AG09309 (cell line): ENCODE results near the gene ZNF135.
A peak's percentile ranks its signal among the peaks of the same experiment; 100 is the strongest.

Experiments used
- DNase-seq: peaks from one replicate; pipeline ENCODE4 v3.0.0-alpha.2; 2010; ENCODE audit warnings: low read depth
- H3K4me3 ChIP-seq: 2 replicates; pipeline ENCODE4 v1.5.1; 2011; ENCODE audit warnings: mild to moderate bottlenecking, low read depth, low read length, moderate library complexity; ENCODE audit not compliant: control insufficient read depth
- CTCF ChIP-seq: IDR thresholded peaks from 2 replicates; pipeline ENCODE4 v1.5.1; 2011; ENCODE audit warnings: mild to moderate bottlenecking, low read depth, low read length, inconsistent platforms; ENCODE audit not compliant: insufficient read depth, control insufficient read depth; ENCODE audit errors: missing control alignments

ZNF135 gene

GRCh38 chr19:58056261-58056660, 2.8 kb upstream of the ZNF135 start:
- DNase-seq, result no peak
- TF ChIP-seq CTCF, result no peak
- H3K4me3 ChIP-seq, result no peak overlapping the region

- no peak for TF ChIP-seq CTCF
- DNase-seq, result no peak
- no peak overlapping the region for H3K4me3 ChIP-seq
Observed at GRCh38 chr19:58056861-58057260, 2.2 kb upstream of the ZNF135 start.

GRCh38 chr19:58058467-58058866, 615 bp upstream of the ZNF135 start:
- no peak for DNase-seq
- no peak overlapping the region for H3K4me3 ChIP-seq
- no peak for TF ChIP-seq CTCF

GRCh38 chr19:58059671-58060078, 593 bp downstream of the ZNF135 start:
- peak overlapping the region; percentile 56 for H3K4me3 ChIP-seq
- DNase-seq, result no peak
- no peak for TF ChIP-seq CTCF

GRCh38 chr19:58060231-58060630, 1.1 kb downstream of the ZNF135 start:
- H3K4me3 ChIP-seq, result no peak overlapping the region; the same call in 1 of the 2 replicates

DNA sequence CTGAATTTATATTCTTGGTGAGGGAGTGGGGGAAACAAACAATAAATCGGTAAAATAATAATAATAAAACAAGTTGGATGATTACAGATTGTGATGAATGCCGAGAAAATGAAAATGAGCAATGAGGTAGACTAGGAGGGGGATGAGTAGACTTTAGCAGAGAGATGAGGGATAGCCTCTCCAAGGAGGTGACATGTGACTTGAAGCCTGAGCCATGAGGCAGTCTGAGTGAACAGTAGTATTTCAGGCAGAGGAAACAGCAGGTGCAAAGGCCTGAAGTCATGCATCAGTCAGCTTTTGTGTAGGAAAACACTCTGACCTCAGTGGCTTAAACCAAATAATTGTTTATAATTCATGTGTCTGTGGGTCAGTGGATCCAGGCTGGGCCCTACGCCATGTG, 4.6 kb downstream of the ZNF135 start:
- TF ChIP-seq CTCF, result no peak
- no peak overlapping the region for H3K4me3 ChIP-seq
- no peak for DNase-seq

More at GRCh38 chr19:58060231-58060630, 1.1 kb downstream of the ZNF135 start:
- no peak for TF ChIP-seq CTCF
- DNase-seq, result no peak
